GM23338 (cell line): ENCODE data around the gene EMILIN3.

Experiments used
- CREB1 ChIP-seq: fragments of 250-450 bp; sonication (Bioruptor Pico); IDR thresholded peaks from 2 replicates; pipeline ENCODE4 v1.5.0; 2020; ENCODE audit warnings: low read depth, mild to moderate bottlenecking, moderate library complexity
- EZH2phosphoT487 ChIP-seq: fragments of 200-600 bp; sonication (generic); IDR thresholded peaks from one replicate; pipeline ENCODE4 v1.8.1; 2018; ENCODE audit warnings: antibody characterized with exemption; ENCODE audit not compliant: unreplicated experiment
- JUNB ChIP-seq: IDR thresholded peaks from one replicate; pipeline ENCODE4 v1.6.1; 2016; ENCODE audit warnings: antibody characterized with exemption; ENCODE audit not compliant: unreplicated experiment
- NANOG ChIP-seq: IDR thresholded peaks from 2 replicates; pipeline ENCODE4 v1.6.1; 2016; ENCODE audit warnings: antibody characterized with exemption, borderline replicate concordance
- POLR2AphosphoS5 ChIP-seq: IDR thresholded peaks from 2 replicates; pipeline ENCODE4 v1.6.1; 2016; ENCODE audit warnings: antibody characterized with exemption, low read depth
- TF ChIP-seq, protein P1 (sequence below), 2 experiments: fragments of 200-600 bp in 1 of 2; sonication (generic) in 1 of 2; conservative IDR thresholded peaks; 2 replicates each; pipeline versions ENCODE4 v1.5.1 to v1.6.1; 2016 to 2017; ENCODE audit warnings: antibody characterized with exemption in 2 of 2, low read depth in 2 of 2, mild to moderate bottlenecking in 2 of 2, moderate library complexity in 1 of 2
- TF ChIP-seq, protein P2 (sequence below): IDR thresholded peaks from one replicate; pipeline ENCODE4 v1.6.1; 2018; ENCODE audit warnings: antibody characterized with exemption; ENCODE audit not compliant: unreplicated experiment

- TF ChIP-seq NANOG (no peak), EZH2phosphoT487 (no peak), CREB1 (no peak), JUNB (no peak), POLR2AphosphoS5 (no peak)
- TF ChIP-seq, protein P1, sequence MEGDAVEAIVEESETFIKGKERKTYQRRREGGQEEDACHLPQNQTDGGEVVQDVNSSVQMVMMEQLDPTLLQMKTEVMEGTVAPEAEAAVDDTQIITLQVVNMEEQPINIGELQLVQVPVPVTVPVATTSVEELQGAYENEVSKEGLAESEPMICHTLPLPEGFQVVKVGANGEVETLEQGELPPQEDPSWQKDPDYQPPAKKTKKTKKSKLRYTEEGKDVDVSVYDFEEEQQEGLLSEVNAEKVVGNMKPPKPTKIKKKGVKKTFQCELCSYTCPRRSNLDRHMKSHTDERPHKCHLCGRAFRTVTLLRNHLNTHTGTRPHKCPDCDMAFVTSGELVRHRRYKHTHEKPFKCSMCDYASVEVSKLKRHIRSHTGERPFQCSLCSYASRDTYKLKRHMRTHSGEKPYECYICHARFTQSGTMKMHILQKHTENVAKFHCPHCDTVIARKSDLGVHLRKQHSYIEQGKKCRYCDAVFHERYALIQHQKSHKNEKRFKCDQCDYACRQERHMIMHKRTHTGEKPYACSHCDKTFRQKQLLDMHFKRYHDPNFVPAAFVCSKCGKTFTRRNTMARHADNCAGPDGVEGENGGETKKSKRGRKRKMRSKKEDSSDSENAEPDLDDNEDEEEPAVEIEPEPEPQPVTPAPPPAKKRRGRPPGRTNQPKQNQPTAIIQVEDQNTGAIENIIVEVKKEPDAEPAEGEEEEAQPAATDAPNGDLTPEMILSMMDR (conservative IDR thresholded peaks at IDR 0.05; ENCODE audit: low read depth in 2 of 2), result no peak
- TF ChIP-seq, protein P2, sequence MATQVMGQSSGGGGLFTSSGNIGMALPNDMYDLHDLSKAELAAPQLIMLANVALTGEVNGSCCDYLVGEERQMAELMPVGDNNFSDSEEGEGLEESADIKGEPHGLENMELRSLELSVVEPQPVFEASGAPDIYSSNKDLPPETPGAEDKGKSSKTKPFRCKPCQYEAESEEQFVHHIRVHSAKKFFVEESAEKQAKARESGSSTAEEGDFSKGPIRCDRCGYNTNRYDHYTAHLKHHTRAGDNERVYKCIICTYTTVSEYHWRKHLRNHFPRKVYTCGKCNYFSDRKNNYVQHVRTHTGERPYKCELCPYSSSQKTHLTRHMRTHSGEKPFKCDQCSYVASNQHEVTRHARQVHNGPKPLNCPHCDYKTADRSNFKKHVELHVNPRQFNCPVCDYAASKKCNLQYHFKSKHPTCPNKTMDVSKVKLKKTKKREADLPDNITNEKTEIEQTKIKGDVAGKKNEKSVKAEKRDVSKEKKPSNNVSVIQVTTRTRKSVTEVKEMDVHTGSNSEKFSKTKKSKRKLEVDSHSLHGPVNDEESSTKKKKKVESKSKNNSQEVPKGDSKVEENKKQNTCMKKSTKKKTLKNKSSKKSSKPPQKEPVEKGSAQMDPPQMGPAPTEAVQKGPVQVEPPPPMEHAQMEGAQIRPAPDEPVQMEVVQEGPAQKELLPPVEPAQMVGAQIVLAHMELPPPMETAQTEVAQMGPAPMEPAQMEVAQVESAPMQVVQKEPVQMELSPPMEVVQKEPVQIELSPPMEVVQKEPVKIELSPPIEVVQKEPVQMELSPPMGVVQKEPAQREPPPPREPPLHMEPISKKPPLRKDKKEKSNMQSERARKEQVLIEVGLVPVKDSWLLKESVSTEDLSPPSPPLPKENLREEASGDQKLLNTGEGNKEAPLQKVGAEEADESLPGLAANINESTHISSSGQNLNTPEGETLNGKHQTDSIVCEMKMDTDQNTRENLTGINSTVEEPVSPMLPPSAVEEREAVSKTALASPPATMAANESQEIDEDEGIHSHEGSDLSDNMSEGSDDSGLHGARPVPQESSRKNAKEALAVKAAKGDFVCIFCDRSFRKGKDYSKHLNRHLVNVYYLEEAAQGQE, result no peak
These were observed 42.4 kb upstream of the EMILIN3 start for GRCh38 chr20:41408986-41409385.
